SJSA1 (cell line): ENCODE measurements around the gene TH. TPM values are rescaled to one million over a fixed set of nuclear protein-coding genes. Genes with fewer than 3 reads are reported as not detected.
"Not testable (repeated sequence)": the region's sequence is repeated elsewhere in the genome, so short reads cannot be mapped to it uniquely, and the experiment has no call there.

ENCODE experiments used
- DNase-seq, 2 experiments: peaks; one replicate each; pipeline ENCODE4 v3.0.0-alpha.2; 2015 to 2020; ENCODE audit warnings: low spot score in 2 of 2, low read depth in 1 of 2
- H3K27ac ChIP-seq: fragments of 250-450 bp; sonication (Bioruptor Pico); 2 replicates; pipeline ENCODE4 v1.5.1; 2020; ENCODE audit warnings: mild to moderate bottlenecking, moderate library complexity
- H3K27me3 ChIP-seq: fragments of 250-450 bp; sonication (Bioruptor Pico); replicated peaks from 2 replicates; pipeline ENCODE4 v1.5.1; 2020; ENCODE audit warnings: mild to moderate bottlenecking, moderate library complexity
- H3K36me3 ChIP-seq: fragments of 250-450 bp; sonication (Bioruptor Pico); 2 replicates; pipeline ENCODE4 v1.5.1; 2020; ENCODE audit warnings: mild to moderate bottlenecking
- H3K4me1 ChIP-seq: fragments of 250-450 bp; sonication (Bioruptor Pico); replicated peaks from 2 replicates; pipeline ENCODE4 v1.6.1; 2021; ENCODE audit warnings: mild to moderate bottlenecking
- H3K4me3 ChIP-seq: fragments of 250-450 bp; sonication (Bioruptor Pico); 2 replicates; pipeline ENCODE4 v1.5.1; 2020; ENCODE audit warnings: mild to moderate bottlenecking
- H3K9me3 ChIP-seq: fragments of 250-450 bp; sonication (Bioruptor Pico); replicated peaks from 2 replicates; pipeline ENCODE4 v1.5.1; 2020; ENCODE audit warnings: mild to moderate bottlenecking
- total RNA-seq: library from RNA; depleted of rRNA; stranded (reverse); fragments of >200 nt; shearing (Covaris generic); gene quantifications from 2 replicates; pipeline ENCODE4 v1.2.3, GENCODE V29; 2014

TH gene
- total RNA-seq, 1 experiment from 2014 or later, result not detected

- H3K9me3 ChIP-seq, result no peaks in the 10 kb centered on the region
- H3K4me3 ChIP-seq, result no peak overlapping the region
- no peak for DNase-seq
- no peaks in the 10 kb centered on the region; the same call in 1 of the 2 replicates for H3K4me1 ChIP-seq
- H3K27me3 ChIP-seq, result peaks cover 14% of the 10 kb centered on the region; the same call in 1 of the 2 replicates
- no peak overlapping the region for H3K27ac ChIP-seq
- peaks cover 50% of the 10 kb centered on the region for H3K36me3 ChIP-seq
Observed at GRCh38 chr11:2130881-2131352, 40.7 kb downstream of the TH start.

- Histone ChIP-seq H3K27me3 (peaks cover 14% of the 10 kb centered on the region; the same call in 1 of the 2 replicates), H3K27ac (no peak overlapping the region), H3K4me1 (no peaks in the 10 kb centered on the region), H3K36me3 (peaks cover 45% of the 10 kb centered on the region), H3K9me3 (no peaks in the 10 kb centered on the region), H3K4me3 (no peak overlapping the region)
- no peak for DNase-seq
Observed at GRCh38 chr11:2129699-2130366, 41.8 kb downstream of the TH start.

GRCh38 chr11:2129308-2129698, 42.3 kb downstream of the TH start:
- H3K4me3 ChIP-seq, result no peak overlapping the region
- no peak for DNase-seq
- no peak overlapping the region for H3K27ac ChIP-seq
- H3K36me3 ChIP-seq, result peaks cover 41% of the 10 kb centered on the region
- no peaks in the 10 kb centered on the region for H3K4me1 ChIP-seq
- peaks cover 14% of the 10 kb centered on the region; the same call in 1 of the 2 replicates for H3K27me3 ChIP-seq
- no peaks in the 10 kb centered on the region for H3K9me3 ChIP-seq

GRCh38 chr11:2128511-2129307, 42.9 kb downstream of the TH start:
- no peaks in the 10 kb centered on the region for H3K9me3 ChIP-seq
- no peak overlapping the region for H3K27ac ChIP-seq
- peaks cover 12% of the 10 kb centered on the region; the same call in 1 of the 2 replicates for H3K27me3 ChIP-seq
- no peaks in the 10 kb centered on the region for H3K4me1 ChIP-seq
- no peak for DNase-seq
- H3K36me3 ChIP-seq, result peaks cover 35% of the 10 kb centered on the region
- no peak overlapping the region for H3K4me3 ChIP-seq

- Histone ChIP-seq H3K36me3 (peaks cover 29% of the 10 kb centered on the region), H3K27ac (no peak overlapping the region), H3K4me3 (no peak overlapping the region), H3K27me3 (peaks cover 6% of the 10 kb centered on the region; the same call in 1 of the 2 replicates), H3K9me3 (no peaks in the 10 kb centered on the region), H3K4me1 (peaks cover 6% of the 10 kb centered on the region)
- no peak for DNase-seq
Observed at GRCh38 chr11:2128130-2128510, 43.5 kb downstream of the TH start.

GRCh38 chr11:2127482-2128129, 44.0 kb downstream of the TH start:
- Histone ChIP-seq H3K4me3 (no peak overlapping the region), H3K9me3 (no peaks in the 10 kb centered on the region), H3K27ac (no peak overlapping the region), H3K36me3 (peaks cover 24% of the 10 kb centered on the region), H3K4me1 (peaks cover 9% of the 10 kb centered on the region), H3K27me3 (peaks cover under 1% of the 10 kb centered on the region; the same call in 1 of the 2 replicates)
- DNase-seq, result no peak

GRCh38 chr11:2126520-2127085, 45.0 kb downstream of the TH start:
- Histone ChIP-seq H3K4me3 (no peak overlapping the region), H3K36me3 (peaks cover 17% of the 10 kb centered on the region), H3K27me3 (no peaks in the 10 kb centered on the region), H3K27ac (no peak overlapping the region), H3K4me1 (peaks cover 19% of the 10 kb centered on the region), H3K9me3 (no peaks in the 10 kb centered on the region)
- DNase-seq, result no peak

GRCh38 chr11:2124736-2125484, 46.7 kb downstream of the TH start:
- H3K36me3 ChIP-seq, H3K9me3 ChIP-seq, H3K27me3 ChIP-seq, H3K4me3 ChIP-seq, H3K27ac ChIP-seq, DNase-seq: not testable (repeated sequence)
- peaks cover 30% of the 10 kb centered on the region for H3K4me1 ChIP-seq

GRCh38 chr11:2123628-2123960, 48.0 kb downstream of the TH start:
- no peaks in the 10 kb centered on the region for H3K36me3 ChIP-seq
- H3K4me1 ChIP-seq, result peaks cover 30% of the 10 kb centered on the region
- H3K9me3 ChIP-seq, result no peaks in the 10 kb centered on the region; the same call in 1 of the 2 replicates
- no peak overlapping the region for H3K4me3 ChIP-seq
- no peak overlapping the region for H3K27ac ChIP-seq
- no peaks in the 10 kb centered on the region for H3K27me3 ChIP-seq
- no peak for DNase-seq

- Histone ChIP-seq H3K27ac (peak overlapping the region; percentile 82), H3K9me3 (no peaks in the 10 kb centered on the region; the same call in 1 of the 2 replicates), H3K4me3 (no peak overlapping the region), H3K36me3 (no peaks in the 10 kb centered on the region), H3K4me1 (peaks cover 30% of the 10 kb centered on the region), H3K27me3 (no peaks in the 10 kb centered on the region)
- no peak for DNase-seq
Observed at GRCh38 chr11:2122907-2123627, 48.5 kb downstream of the TH start.

- DNase-seq, result peak; percentile 92 to 94
- peaks cover 30% of the 10 kb centered on the region for H3K4me1 ChIP-seq
- no peaks in the 10 kb centered on the region for H3K36me3 ChIP-seq
- H3K9me3 ChIP-seq, result peaks cover 3% of the 10 kb centered on the region; the same call in 1 of the 2 replicates
- H3K27ac ChIP-seq, result peak overlapping the region; percentile 82
- H3K27me3 ChIP-seq, result no peaks in the 10 kb centered on the region
- no peak overlapping the region for H3K4me3 ChIP-seq
Observed at GRCh38 chr11:2122222-2122906, 49.3 kb downstream of the TH start.
